DMS153 treated with DMSO at 0.1 percent for 48 hours (cell line): ENCODE results near the gene DTWD2.
"Not testable (repeated sequence)": the region's sequence is repeated elsewhere in the genome, so short reads cannot be mapped to it uniquely, and the experiment has no call there.

ENCODE experiments used
- DNase-seq: peaks from one replicate; lab custom pipeline; 2025; ENCODE audit not compliant: unreplicated experiment; lab: John Stamatoyannopoulos, UW

The DTWD2 gene

DNA sequence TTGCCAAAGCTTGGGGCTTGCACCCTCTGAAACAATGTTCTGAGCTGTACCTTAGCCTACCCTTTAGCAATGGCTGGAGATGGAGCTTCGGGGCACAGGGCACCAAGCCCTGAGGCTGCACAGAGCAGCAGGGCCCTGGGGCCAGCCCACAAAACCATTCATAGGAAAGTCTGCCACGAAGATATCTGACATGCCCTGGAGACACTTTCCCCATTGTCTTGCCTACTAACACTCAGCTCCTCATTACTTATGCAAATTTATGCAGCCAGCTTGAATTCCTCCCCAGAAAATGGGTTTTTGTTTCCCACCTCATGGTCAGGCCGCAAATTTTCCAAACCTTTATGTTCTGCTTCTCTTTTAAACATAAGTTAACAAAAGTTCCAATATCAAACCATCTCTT lies 105.7 kb downstream of the DTWD2 start:
- DNase-seq = no peak

DNA sequence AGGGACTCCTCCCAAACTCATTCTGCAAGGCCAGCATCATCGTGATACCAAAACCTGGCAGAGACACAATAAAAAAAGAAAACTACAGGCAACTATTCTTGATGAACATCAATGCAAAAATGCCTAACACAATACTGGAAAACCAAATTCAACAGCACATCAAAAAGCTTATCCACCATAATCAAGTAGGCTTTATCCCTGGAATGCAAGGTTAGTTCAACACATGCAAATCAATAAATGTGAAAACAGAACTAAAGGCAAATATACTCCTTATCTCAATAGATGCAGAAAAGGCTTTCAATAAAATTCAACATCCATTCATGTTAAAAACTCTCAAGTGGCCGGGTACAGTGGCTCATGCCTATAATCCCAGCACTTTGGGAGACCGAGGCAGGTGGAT lies 111.5 kb downstream of the DTWD2 start:
- DNase-seq = not testable (repeated sequence)

DNA sequence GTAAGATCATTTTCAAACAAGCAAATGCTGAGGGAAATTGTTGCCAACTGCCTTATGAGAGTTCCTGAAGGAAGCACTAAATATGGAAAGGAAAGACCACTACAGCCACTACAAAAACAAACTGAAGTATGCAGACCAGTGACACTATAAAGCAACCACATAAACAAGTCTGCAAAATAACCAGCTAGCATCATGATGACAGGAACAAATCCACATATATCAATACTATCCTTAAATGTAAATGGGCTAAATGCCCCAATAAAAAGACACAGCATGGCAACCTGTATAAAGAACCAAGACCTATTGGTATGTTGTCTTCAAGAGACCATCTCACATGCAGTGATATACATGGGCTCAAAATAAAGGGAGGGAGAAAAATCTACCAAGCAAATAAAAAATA lies 113.2 kb downstream of the DTWD2 start:
- no peak for DNase-seq

DNA sequence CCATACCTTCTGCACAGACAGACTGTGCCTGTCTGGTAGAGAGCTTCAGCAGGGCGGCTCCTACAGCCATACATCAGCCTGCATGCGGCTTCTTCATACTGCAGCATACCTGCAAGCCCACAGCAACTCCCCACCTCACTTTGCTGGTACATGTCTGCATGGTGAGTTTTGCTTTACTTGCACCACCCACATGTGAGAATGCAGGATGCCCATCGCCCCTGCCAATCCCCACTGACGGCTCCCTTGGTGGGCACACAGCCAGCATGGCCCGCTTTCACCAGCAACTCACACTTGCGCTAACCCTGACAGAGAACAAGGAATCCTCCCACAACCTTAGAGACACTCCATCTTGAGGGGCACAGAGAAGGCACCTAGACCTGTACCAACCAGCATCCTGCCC lies 114.9 kb downstream of the DTWD2 start:
- no peak for DNase-seq

DNA sequence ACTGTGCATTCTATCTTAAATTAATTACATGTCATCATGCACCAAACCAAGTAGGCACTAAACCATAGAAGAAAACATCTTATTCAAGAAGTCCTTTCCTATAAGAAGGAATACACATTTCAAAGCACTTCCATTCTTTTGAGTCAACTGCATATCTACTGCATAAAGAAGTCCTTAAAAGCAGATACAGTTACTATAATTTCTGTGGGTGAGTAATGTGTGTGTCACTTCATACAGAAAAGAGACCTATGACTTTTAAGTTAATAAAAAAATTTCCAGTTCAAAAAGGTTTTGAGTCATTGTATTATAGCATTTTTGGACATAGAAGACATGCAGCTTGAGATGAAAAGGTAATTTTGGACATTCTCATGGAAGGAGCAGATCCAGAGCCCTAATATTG lies 125.0 kb downstream of the DTWD2 start:
- no peak for DNase-seq

DNA sequence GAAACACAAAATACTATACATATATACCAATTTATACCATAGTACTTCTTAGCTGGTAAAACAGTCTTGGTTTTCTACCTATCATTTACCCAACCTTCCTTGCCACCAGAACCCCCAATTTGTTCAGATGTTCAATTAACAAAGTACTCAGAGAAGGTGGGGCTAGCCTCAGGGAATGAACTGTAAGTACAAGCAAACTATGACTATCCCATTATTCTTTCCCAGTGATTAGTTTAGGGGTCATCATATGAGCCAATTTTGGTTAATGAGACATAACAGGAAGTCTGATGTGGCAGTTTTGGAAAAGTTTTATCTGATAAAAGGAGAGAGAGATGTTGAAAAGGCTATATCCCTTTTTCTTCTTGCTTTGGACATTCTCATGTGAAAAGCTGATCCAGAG lies 125.8 kb downstream of the DTWD2 start:
- DNase-seq = no peak

DNA sequence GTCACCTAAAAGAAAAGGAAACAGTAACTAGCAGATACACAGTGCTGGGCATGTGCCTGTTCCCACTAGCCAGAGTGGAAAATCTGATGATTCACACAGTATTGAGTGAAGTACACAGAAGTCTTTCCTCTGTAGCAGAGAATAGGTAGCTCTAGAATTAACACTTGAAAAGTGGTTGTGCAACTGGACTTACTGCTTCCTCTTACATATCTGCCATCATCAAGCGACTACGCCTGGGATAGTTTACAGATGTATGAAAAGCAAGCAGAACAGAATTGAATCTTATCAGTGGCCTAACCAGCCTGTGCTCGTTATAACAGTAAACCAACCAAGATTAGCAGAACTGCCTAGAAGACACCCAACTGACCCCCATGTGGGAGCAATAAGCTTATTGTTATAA lies 130.6 kb downstream of the DTWD2 start:
- no peak for DNase-seq

DNA sequence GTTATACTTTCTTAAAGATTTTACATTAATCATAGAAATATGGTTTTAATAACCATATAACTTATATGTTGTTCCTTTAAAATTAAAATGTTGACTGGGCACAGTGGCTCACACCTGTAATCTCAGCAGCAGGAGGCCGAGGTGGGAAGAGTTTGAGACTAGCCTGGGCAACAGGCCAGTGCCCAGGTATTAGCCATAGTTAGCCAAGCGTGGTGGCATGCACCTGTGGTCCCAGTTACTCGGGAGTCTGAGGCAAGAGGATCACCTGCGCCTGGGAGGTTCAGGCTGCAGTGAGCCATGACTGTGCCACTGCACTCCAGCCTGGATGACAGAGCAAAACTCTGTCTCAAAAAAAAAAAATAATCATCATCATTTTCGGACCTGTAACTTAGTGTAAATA lies 133.5 kb downstream of the DTWD2 start:
- DNase-seq = no peak

DNA sequence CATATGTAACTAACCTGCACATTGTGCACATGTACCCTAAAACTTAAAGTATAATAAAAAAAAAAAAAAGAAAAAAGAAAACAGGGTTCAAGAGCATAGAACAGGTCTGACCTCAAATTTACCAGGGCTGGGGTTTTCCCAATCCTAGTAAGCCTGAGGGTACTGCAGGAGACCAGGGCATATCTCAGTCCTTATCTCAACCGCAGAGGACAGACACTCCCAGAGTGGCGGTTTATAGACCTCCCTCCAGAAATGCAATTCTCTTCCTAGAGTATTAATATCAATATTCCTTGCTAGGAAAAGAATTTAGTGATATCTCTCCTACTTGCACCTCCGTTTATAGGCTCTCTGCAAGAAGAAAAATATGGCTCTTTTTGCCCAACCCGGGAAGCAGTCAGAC lies 136.6 kb downstream of the DTWD2 start:
- not testable (repeated sequence) for DNase-seq

DNA sequence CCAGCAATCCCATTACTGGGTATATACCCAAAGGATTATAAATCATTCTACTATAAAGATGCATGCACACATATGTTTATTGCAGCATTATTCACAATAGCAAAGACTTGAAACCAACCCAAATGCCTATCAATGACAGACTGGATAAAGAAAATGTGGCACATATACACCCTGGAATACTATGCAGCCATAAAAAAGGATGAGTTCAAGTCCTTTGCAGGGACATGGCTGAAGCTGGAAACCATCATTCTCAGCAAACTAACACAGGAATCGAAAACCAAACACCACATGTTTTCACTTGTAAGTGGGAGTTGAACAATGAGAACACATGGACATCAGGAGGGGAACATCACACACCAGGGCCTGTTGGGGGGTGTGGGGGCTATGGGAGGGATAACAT lies 138.8 kb downstream of the DTWD2 start:
- not testable (repeated sequence) for DNase-seq

DNA sequence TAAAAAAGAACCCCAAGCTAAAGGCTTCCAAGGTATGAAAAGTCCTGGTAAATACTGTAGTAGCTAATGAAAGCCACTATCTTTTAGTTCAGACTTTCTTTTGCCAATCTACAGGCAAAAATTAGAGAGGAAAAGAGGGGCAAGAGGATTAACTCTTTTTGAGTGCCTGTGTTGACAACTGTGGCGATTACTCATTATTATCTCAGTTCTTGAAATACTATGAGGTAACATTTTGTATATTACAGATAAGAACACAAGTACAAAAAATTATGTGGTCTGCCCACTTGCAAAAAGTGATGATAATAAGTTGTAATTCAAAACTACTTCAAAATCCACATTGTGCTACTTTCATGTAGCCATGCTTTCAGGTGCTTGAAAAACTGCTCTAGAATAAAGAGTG lies 144.0 kb downstream of the DTWD2 start:
- DNase-seq = no peak

DNA sequence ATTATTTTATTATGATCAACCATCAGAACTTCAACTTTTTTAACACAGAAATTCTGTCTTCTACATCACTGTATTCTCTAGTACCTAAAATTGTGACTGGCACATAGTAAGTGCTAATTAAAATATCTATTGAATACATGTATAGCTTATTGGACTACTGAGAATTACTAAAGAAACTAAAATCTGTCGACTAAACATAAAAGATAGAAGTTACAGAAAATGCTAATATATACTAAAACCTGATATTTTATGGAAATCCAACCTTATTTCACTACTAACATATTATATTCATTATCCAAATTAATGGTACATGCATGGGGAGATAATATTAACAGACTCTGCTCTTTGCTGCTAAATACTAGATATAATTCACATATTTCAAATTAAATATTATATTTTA lies 153.6 kb downstream of the DTWD2 start:
- no peak for DNase-seq

DNA sequence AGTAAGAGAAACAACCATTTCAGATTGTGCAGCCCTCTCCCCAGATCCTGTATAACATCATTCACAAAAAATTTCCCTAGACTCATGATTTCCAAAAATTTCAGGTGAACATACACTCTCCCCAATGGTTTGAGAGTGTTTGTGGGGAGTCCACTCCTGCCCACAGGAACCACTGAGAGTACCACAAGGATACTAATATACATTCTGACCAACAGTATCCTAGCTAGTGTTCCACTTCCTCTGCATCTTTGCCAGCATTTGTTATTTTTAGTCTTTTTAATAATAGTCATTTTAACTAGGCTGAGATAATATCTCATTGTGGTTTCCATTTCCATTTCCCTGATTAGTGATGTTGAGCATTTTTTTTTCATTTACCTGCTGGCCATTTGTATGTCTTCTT lies 155.4 kb downstream of the DTWD2 start:
- no peak for DNase-seq

DNA sequence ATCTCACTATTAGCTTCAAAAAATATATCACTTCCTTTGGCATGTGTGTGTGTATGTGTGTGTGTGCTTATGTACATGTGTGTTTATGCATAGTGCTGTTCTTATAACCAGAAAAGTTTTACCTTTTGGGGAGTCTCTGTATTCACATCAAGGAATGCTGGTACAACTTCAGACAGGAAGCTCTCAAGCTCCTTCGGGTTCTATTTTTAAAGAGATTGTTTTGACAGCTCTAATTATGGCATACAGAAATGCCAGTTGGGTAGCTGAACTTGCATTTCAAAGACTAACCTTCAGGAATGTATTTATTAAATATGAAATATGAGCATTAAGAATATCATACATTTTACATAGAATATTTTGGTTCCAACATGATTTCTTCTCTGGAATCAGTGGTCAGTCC lies 163.1 kb downstream of the DTWD2 start:
- DNase-seq = no peak

DNA sequence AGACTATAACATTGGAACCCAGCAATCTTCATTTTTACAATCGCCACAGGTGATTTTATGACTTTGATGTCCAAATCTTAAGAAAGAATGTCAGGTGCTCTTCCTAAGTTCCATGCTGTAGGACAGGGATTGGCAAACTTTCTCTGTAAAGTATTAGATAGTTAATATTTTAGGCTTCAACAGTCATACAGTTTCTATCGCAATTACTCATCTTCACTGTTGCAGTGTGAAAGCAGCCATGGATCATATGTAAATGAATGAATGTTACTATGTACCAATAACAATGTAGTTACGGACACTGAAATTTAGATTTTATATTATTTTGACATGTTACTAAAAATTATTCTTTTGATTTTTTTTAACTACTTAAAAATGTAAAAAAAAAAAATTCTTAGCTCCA lies 169.7 kb downstream of the DTWD2 start:
- no peak for DNase-seq

DNA sequence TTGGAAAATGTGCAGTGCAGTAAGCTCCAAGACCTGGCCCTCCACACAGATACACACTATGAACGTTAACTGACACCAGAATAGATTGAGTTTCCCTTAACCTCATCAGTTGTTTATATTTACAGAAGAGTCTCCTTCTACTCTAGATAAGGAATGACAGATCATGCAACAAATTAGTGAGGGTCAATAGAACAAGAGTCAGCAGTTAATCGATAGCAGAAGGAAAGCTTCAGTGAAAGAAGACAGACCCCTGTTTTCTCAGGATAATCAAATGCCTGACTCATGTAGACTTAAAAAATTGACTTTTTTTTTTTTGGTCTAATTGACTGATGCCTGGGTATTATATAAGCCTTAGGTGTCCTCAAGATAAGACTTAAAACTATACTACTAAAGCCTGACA lies 179.9 kb downstream of the DTWD2 start:
- DNase-seq = no peak

DNA sequence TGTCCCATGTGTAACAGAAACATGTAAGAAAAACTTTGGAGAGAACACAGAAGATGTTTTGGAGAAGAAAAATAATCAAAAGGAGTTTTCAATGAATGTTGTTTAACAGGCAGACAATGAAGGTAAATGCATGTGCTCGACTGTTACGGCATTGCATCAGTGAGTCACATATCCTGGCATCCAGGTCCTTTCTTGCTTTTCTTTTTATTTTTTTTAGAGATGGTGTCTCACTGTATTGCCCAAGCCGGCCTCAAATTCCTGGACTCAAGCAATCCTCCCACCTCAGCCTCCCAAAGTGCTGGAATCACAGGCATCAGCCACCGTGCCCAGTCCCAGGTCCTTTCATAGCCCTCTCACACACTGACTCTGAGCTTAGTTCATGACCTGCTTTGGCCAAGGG lies 181.8 kb downstream of the DTWD2 start:
- DNase-seq = no peak

DNA sequence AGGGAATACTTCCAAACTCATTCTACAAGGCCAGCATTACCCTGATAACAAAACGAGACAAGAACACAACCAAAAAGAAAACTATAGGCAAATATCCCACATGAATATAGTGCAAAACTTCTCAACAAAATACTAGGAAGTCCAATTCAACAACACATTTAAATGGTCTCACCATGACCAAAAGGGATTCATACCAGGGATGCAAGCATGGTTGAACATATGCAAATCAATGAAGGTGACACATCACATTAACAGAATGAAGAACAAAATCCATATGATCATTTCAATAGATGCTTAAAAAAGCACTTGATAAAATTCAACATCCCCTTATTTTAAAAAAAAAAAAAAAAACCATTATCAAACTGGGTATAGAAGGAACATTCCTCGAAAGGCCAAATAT lies 186.0 kb downstream of the DTWD2 start:
- no peak for DNase-seq

DNA sequence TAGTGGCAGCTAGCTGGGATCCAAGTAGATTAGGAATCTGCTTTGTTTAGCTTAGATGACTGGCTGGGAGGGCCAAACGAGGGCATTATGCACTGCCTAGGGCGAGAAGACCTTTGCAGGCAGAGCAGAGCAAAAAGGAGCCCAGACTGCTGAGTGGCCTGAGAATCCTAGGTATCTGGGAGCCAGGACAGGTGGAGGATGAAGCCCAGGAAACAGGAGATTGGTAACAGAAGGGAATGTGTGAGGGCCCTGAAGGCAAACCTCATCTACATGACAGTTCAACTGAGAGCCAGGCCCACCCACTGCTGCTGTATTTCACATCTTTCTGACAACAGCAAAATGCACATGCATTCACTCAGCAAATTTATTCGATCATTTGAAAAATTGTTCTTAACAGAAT lies 192.3 kb downstream of the DTWD2 start:
- no peak for DNase-seq

DNA sequence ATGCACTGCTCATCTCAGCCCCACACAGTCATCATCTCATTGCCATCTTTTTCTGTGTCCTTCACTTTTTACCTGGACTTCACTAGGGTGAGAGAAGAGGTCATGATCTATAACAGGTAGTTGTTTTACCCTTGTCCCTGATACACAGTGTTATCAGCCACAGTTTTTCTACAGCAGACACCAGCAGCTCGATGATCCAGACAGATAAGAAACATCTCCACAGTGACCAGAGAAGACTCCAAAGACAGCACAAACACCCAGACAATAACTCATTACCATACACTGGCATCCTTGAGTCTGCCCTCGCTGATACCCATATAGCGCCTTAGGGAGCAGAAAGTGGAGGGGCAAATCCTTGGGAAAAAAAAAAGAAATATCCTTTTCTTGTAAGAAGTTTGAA lies 194.1 kb downstream of the DTWD2 start:
- DNase-seq = no peak

DNA sequence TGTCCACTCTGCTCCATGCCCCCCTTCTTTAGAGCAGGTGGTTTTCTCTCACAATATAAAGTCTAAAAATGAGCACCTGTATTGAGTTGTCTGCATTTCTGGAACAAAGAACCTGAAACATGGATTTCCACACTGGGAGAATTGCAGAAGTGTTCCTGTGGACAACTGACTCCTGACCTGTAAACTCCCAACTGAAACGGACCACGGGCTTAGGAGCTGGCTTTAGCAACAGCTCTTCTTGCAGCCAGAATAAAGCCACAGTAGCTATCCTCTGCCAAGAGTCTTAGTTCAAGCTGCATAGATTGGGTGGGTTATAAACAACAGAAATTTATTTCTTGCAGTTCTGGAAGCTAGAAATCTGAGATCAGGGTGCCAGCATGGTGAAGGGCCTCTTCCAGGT lies 194.7 kb downstream of the DTWD2 start:
- no peak for DNase-seq

DNA sequence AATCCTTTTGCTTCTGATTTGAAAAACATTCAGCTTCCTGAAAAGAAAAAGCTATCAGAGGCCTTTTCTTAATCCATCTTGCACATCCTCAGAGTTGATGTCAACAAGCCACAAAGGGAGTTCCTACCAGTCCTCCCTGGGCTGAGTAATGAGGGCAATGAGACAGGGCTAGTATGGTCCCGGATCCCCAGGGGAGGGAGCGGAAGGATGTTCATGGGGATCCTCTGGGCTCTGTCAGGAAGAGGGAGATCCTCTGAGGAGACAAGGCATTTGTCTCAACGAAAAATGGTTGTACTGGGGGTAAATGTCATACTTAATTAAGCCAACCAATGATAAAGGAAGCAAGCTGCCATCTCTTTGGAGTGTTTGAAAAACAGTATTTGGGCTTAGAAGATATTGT lies 195.3 kb downstream of the DTWD2 start:
- no peak for DNase-seq

DNA sequence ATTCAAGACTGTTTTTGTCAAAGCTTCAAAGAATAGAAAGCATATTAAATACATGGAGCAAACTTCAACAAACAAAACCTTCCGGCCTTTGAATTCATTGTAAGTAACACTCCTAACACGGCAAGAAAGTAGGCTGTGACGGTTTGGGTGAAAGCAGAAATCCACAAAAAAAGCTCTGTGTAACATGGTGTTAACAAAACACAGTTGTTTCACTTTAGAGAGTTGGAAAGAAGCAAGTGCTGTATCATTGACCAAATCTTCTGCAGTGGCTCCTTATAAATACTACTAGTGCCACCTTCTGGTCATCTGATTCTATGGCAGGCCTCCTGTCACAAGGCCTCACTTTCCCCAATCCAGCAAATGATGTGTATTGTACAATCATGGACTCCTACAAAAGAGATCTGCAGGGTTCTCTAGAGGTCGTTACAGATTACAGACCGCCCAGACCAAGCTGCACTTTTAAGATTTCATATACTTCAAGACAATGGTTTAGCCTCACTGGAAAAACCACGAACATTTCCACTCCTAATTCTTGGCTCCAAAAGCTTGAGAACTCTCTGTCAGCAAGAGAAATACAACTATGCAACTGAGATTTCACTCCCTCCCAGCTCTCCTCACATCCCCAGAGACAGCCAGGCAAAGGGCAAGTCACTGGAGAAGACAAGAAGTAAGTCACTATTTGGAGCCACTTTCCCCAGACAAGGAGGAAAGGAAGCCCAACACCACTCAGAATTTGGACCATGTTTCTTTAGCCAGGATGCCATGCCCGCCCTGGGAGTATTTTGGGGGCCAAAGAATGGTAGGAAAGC lies 196.2 kb downstream of the DTWD2 start:
- peak; percentile 9 for DNase-seq
